GM12875 (cell line): Measurements from ENCODE around the gene STH.
"Not testable (repeated sequence)": the region's sequence is repeated elsewhere in the genome, so short reads cannot be mapped to it uniquely, and the experiment has no call there.

ENCODE experiments used
- H3K4me3 ChIP-seq: one replicate; pipeline ENCODE4 v1.5.1; 2011; ENCODE audit warnings: low read depth, low read length, control low read depth
- TF ChIP-seq, protein P1 (sequence below): IDR thresholded peaks from 2 replicates; pipeline ENCODE4 v1.5.1; 2011; ENCODE audit warnings: low read depth, mild to moderate bottlenecking, control low read depth, inconsistent platforms, low read length, moderate library complexity, borderline replicate concordance; ENCODE audit not compliant: insufficient read depth

Gene STH

GRCh38 chr17:46011711-46012505 is 12.9 kb downstream of the STH start:
- no peak overlapping the region for H3K4me3 ChIP-seq
- TF ChIP-seq, protein P1, sequence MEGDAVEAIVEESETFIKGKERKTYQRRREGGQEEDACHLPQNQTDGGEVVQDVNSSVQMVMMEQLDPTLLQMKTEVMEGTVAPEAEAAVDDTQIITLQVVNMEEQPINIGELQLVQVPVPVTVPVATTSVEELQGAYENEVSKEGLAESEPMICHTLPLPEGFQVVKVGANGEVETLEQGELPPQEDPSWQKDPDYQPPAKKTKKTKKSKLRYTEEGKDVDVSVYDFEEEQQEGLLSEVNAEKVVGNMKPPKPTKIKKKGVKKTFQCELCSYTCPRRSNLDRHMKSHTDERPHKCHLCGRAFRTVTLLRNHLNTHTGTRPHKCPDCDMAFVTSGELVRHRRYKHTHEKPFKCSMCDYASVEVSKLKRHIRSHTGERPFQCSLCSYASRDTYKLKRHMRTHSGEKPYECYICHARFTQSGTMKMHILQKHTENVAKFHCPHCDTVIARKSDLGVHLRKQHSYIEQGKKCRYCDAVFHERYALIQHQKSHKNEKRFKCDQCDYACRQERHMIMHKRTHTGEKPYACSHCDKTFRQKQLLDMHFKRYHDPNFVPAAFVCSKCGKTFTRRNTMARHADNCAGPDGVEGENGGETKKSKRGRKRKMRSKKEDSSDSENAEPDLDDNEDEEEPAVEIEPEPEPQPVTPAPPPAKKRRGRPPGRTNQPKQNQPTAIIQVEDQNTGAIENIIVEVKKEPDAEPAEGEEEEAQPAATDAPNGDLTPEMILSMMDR, result no peak

GRCh38 chr17:46012506-46013079 is 13.5 kb downstream of the STH start:
- H3K4me3 ChIP-seq, result no peak overlapping the region
- TF ChIP-seq, protein P1, result no peak

GRCh38 chr17:46013127-46013501 is 14.1 kb downstream of the STH start:
- TF ChIP-seq, protein P1, result no peak
- H3K4me3 ChIP-seq, result no peak overlapping the region

DNA sequence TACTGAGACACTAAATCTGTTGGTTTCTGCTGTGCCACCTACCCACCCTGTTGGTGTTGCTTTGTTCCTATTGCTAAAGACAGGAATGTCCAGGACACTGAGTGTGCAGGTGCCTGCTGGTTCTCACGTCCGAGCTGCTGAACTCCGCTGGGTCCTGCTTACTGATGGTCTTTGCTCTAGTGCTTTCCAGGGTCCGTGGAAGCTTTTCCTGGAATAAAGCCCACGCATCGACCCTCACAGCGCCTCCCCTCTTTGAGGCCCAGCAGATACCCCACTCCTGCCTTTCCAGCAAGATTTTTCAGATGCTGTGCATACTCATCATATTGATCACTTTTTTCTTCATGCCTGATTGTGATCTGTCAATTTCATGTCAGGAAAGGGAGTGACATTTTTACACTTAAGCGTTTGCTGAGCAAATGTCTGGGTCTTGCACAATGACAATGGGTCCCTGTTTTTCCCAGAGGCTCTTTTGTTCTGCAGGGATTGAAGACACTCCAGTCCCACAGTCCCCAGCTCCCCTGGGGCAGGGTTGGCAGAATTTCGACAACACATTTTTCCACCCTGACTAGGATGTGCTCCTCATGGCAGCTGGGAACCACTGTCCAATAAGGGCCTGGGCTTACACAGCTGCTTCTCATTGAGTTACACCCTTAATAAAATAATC is 14.6 kb downstream of the STH start:
- H3K4me3 ChIP-seq, result no peak overlapping the region
- TF ChIP-seq, protein P1, result no peak

DNA sequence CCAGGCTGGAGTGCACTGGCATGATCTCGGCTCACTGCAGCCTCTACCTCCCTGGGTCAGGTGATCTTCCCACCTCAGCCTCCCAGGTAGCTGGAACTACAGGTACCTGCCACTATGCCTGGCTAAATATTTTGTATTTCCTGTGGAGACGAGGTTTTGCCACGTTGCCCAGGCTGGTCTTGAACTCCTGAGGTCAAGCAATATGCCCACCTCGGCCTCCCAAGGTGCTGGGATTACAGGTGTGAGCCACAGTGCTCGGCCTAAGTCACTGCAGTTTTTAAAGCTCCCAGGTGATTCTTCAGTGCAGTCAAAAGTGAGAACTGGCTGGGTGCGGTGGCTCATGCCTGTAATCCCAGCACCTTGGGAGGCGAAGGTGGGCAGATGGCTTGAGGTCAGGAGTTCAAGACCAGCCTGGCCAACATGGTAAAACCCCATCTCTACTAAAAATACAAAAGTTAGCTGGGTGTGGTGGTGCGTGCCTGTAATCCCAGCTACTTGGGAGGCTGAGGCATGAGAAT is 20.4 kb downstream of the STH start:
- H3K4me3 ChIP-seq, result not testable (repeated sequence)

GRCh38 chr17:46020023-46020761 is 21.1 kb downstream of the STH start:
- TF ChIP-seq, protein P1, result no peak
- no peak overlapping the region for H3K4me3 ChIP-seq

GRCh38 chr17:46020998-46021397 is 21.9 kb downstream of the STH start:
- TF ChIP-seq, protein P1, result no peak
- no peak overlapping the region for H3K4me3 ChIP-seq

- H3K4me3 ChIP-seq, result not testable (repeated sequence)
These were observed 24.3 kb downstream of the STH start for GRCh38 chr17:46023366-46023765.
